ENCODE results near the gene ANKRD26.

GRCh38 chr10:26994743-26995142 is 105.6 kb downstream of the ANKRD26 start:
- TF ChIP-seq CTCF (IDR thresholded peaks at IDR 0.05) = no peak
- TF ChIP-seq POLR2A (IDR thresholded peaks at IDR 0.05) = no peak

Measured in heart left ventricle (tissue), 13 donors.